ENCODE data around the gene TTC7B.

GRCh38 chr14:90805662-90806540 is 10.3 kb downstream of the TTC7B start:
- TF ChIP-seq EZH2phosphoT487 (IDR thresholded peaks at IDR 0.05; ENCODE audit: insufficient read depth, low read depth) (no peak), EZH2 (IDR thresholded peaks at IDR 0.05; ENCODE audit: insufficient read depth, poor library complexity, severe bottlenecking) (no peak)
